ENCODE data around the gene RAB36. TPM values are rescaled to one million over a fixed set of nuclear protein-coding genes. Genes with fewer than 3 reads are reported as not detected.
A peak's percentile ranks its signal among the peaks of the same experiment; 100 is the strongest.

RAB36 gene
- total RNA-seq, 1 experiment from 2014 or later, result 1.4 TPM

GRCh38 chr22:23153994-23154393 is 8.7 kb downstream of the RAB36 start:
- WGBS (ENCODE audit: extremely low coverage, insufficient read length, low lambda C conversion rate), result no CpG with 5 or more reads among the region's 7 CpGs
- H3K27ac Mint-ChIP-seq, result peak overlapping the region in 2 of 3 experiments; percentile 23 to 25; a peak in 2 of 7 replicates
- H2AFZ ChIP-seq (ENCODE audit: low read length), result no peak overlapping the region
- H2BK12ac ChIP-seq (ENCODE audit: insufficient read length, low read depth, low read length), result no peak overlapping the region
- no peak overlapping the region for H3K23ac ChIP-seq (ENCODE audit: insufficient read length, low read depth, low read length)
- H3K9ac ChIP-seq (ENCODE audit: extremely low read depth, insufficient read length, low read length), result no peak overlapping the region
- no peak overlapping the region for H4K91ac ChIP-seq (ENCODE audit: insufficient read length, low read depth, low read length)
- H3K27ac ChIP-seq (ENCODE audit: insufficient read length, low read depth, low read length), result no peak overlapping the region
- no peak overlapping the region for H4K5ac ChIP-seq (ENCODE audit: insufficient read length, low read depth, low read length)
- peaks cover 0 to 4% (median 0%) of the 10 kb centered on the region in 3 experiments; a peak in 3 of 7 replicates for H3K36me3 Mint-ChIP-seq (ENCODE audit: insufficient read depth in 1 of 3, low read depth in 3 of 3)
- H3K9me3 ChIP-seq (ENCODE audit: control insufficient read depth, low read depth, low read length), result no peaks in the 10 kb centered on the region
- no peak overlapping the region for H3K56ac ChIP-seq (ENCODE audit: insufficient read length, low read depth, low read length)
- no peak overlapping the region for H4K8ac ChIP-seq (replicated peaks; ENCODE audit: insufficient read length, low read depth, low read length)
- H3K4ac ChIP-seq (ENCODE audit: low read depth, low read length), result no peak overlapping the region
- no peak overlapping the region for H3K18ac ChIP-seq (ENCODE audit: insufficient read length, low read depth, low read length)
- no peak overlapping the region; the same call in 1 of the 2 replicates for H3K14ac ChIP-seq (ENCODE audit: insufficient read depth, low read length)
- H3K9me3 Mint-ChIP-seq, result no peaks in the 10 kb centered on the region
- H2BK20ac ChIP-seq (ENCODE audit: low read depth, low read length, poor library complexity, severe bottlenecking), result no peak overlapping the region
- H3K27me3 ChIP-seq (ENCODE audit: insufficient read depth, low read length), result no peaks in the 10 kb centered on the region
- H3K23me2 ChIP-seq (ENCODE audit: insufficient read length, low read depth, low read length, poor library complexity, severe bottlenecking), result no peaks in the 10 kb centered on the region
- H2BK15ac ChIP-seq (ENCODE audit: low read depth, low read length), result no peak overlapping the region
- no peak overlapping the region for H3K4me2 ChIP-seq (ENCODE audit: insufficient read depth, insufficient read length, low read length)
- peaks cover 3% of the 10 kb centered on the region; the same call in 1 of the 2 replicates for H3K4me1 ChIP-seq (ENCODE audit: insufficient read depth, low read length)
- H3T11ph ChIP-seq (ENCODE audit: low read length), result no peak overlapping the region
- no peaks in the 10 kb centered on the region for H3K79me1 ChIP-seq (ENCODE audit: insufficient read depth, low read depth, low read length, poor library complexity, severe bottlenecking)
- peaks cover 11% of the 10 kb centered on the region for H3K27me3 Mint-ChIP-seq (ENCODE audit: low read depth)
- no peak overlapping the region for H3K4me3 Mint-ChIP-seq
- no peaks in the 10 kb centered on the region for H3K79me2 ChIP-seq (ENCODE audit: insufficient read depth, low read length)
- no peak overlapping the region for H2BK5ac ChIP-seq (ENCODE audit: insufficient read length, low read length)
- no peak overlapping the region for H2BK120ac ChIP-seq (ENCODE audit: low read depth, low read length, poor library complexity, severe bottlenecking)
- no peak for DNase-seq
- no peak for TF ChIP-seq CTCF (conservative IDR thresholded peaks at IDR 0.05)
- no peaks in the 10 kb centered on the region for H4K20me1 ChIP-seq (ENCODE audit: control insufficient read depth, insufficient read depth, insufficient read length)
- H2AK5ac ChIP-seq (ENCODE audit: insufficient read length, low read length), result no peak overlapping the region
- peaks cover 33 to 44% of the 10 kb centered on the region in 2 experiments for H3K4me1 Mint-ChIP-seq
